Peyer's patch (tissue), 4 donors: Measurements from ENCODE around the gene SLC4A3. TPM values are rescaled to one million over a fixed set of nuclear protein-coding genes. Genes with fewer than 3 reads are reported as not detected.

ENCODE experiments used
- DNase-seq, 3 donors: peaks; one replicate each; pipeline ENCODE4 v3.0.0-alpha.2; 2017 to 2019
- H3K27ac ChIP-seq, 4 donors: fragments of 200-600 bp; sonication (generic); one replicate each; pipeline ENCODE4 v1.5.1; 2016 to 2019
- H3K27me3 ChIP-seq, 2 donors: fragments of 200-600 bp; sonication (generic); one replicate each; pipeline ENCODE4 v1.5.1; 2019
- H3K36me3 ChIP-seq, 3 donors: fragments of 200-600 bp; sonication (generic); one replicate each; pipeline ENCODE4 v1.5.1; 2016 to 2019
- H3K4me1 ChIP-seq, 4 donors: fragments of 200-600 bp; sonication (generic); one replicate each; pipeline ENCODE4 v1.5.1; 2016 to 2019
- H3K4me3 ChIP-seq, 4 donors: fragments of 200-600 bp; sonication (generic); 1 replicate in 3 of 4; 2 replicates in 1 of 4; pipeline ENCODE4 v1.5.1; 2016 to 2019; ENCODE audit warnings: mild to moderate bottlenecking in 1 of 4
- H3K9me3 ChIP-seq, 4 donors: fragments of 200-600 bp; sonication (generic); one replicate each; pipeline ENCODE4 v1.5.1; 2016 to 2019; ENCODE audit warnings: mild to moderate bottlenecking in 1 of 4
- POLR2A ChIP-seq, 2 donors: fragments of 450-650 bp; IDR thresholded peaks; one replicate each; pipeline ENCODE4 v1.5.1; 2017; ENCODE audit warnings: antibody characterized with exemption in 2 of 2, mild to moderate bottlenecking in 2 of 2, moderate library complexity in 2 of 2
- total RNA-seq, 4 donors: library from RNA; depleted of rRNA; stranded (reverse); fragments of >200 nt; gene quantifications; one replicate each; pipeline ENCODE4 v1.1.0, GENCODE V29; 2016
- TF ChIP-seq, protein P1 (sequence below), 6 experiments: fragments of 450-650 bp in 4 of 6; fragments of 200-600 bp in 2 of 6; sonication (generic) in 1 of 6; IDR thresholded peaks; one replicate each; pipeline ENCODE4 v1.5.1; 2017 to 2019; ENCODE audit warnings: antibody characterized with exemption in 6 of 6, mild to moderate bottlenecking in 3 of 6, moderate library complexity in 1 of 6

SLC4A3 gene
- 1 to 10 TPM in 1 of 4 donors, under 1 TPM in 1, not detected in 2; 0.57 to 8.1 TPM for total RNA-seq

DNA sequence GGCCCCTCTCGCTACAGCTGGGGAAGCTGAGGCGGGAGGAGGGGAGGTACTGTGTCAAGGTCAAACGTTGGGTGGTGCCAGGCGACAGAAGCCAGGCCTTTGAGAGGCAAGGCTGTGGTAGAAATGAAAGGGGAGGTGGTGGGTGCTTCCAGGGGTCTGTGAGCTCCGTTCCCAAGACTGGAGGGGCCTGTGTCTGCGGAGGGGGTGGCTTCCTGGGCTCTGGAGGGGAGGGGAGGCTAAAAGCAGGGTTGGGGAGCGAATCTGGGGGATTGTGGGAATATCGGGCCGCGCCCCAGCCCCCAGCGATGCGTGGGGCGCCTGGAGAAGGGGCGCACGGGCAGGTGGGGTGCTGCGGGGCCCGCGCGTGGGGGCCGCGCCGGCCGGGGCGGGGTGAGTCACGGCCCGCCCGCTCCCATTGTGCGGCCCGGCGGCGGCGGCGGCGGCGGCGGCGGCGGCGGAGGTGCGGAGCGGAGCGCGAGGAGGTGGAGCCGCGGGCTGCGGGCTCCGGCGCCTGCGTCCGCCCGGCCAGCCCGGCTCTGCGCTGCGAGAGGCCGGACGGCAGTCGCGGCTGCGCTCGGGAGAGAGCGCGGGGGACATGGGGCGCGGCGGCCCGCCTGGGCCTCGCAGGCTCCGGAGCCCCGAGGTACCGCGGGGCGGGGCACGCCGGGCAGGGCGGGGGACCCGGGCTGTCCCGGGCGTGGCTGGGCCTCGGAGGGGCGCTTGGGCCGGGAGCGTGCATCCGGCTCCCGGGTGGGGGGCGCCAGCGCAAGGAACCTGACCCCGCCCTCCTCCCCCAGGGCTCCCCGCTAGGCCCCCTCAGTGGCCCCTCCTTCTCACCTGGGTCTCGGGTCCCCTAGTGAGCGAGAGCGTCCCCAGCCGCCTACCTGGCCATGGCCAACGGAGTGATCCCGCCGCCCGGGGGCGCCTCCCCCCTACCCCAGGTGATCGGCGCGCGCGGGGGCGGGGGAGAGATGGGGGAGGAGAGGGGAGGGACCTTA lies at the start of gene SLC4A3:
Gene SLC4A3 (plus strand): TSS at position 528 of the 998 bp plus-strand sequence. CDS start 363 bp downstream, at position 891.
- Histone ChIP-seq H3K9me3 (no peaks in the 10 kb centered on the region), H3K27ac (no peak within 1 kb of the TSS), H3K27me3 (no peaks in the 10 kb centered on the region), H3K36me3 (no peaks in the 10 kb centered on the region), H3K4me3 (peak within 1 kb of the TSS; percentile 31 to 64 (median 54)), H3K4me1 (peaks cover 0 to 8% (median 3%) of the 10 kb centered on the region in 4 donors)
- TF ChIP-seq POLR2A (IDR thresholded peaks at IDR 0.05), result no peak
- TF ChIP-seq, protein P1, sequence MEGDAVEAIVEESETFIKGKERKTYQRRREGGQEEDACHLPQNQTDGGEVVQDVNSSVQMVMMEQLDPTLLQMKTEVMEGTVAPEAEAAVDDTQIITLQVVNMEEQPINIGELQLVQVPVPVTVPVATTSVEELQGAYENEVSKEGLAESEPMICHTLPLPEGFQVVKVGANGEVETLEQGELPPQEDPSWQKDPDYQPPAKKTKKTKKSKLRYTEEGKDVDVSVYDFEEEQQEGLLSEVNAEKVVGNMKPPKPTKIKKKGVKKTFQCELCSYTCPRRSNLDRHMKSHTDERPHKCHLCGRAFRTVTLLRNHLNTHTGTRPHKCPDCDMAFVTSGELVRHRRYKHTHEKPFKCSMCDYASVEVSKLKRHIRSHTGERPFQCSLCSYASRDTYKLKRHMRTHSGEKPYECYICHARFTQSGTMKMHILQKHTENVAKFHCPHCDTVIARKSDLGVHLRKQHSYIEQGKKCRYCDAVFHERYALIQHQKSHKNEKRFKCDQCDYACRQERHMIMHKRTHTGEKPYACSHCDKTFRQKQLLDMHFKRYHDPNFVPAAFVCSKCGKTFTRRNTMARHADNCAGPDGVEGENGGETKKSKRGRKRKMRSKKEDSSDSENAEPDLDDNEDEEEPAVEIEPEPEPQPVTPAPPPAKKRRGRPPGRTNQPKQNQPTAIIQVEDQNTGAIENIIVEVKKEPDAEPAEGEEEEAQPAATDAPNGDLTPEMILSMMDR (IDR thresholded peaks at IDR 0.05), result no peak
- peak in 1 of 3 donors; percentile 44 for DNase-seq

- Histone ChIP-seq H3K9me3 (no peaks in the 10 kb centered on the region), H3K27ac (no peak overlapping the region), H3K27me3 (no peaks in the 10 kb centered on the region), H3K4me3 (no peak overlapping the region), H3K36me3 (no peaks in the 10 kb centered on the region), H3K4me1 (no peaks in the 10 kb centered on the region)
- DNase-seq, result no peak
- TF ChIP-seq, protein P1 (IDR thresholded peaks at IDR 0.05), result no peak
- no peak for TF ChIP-seq POLR2A (IDR thresholded peaks at IDR 0.05)
These were observed 48.4 kb upstream of the SLC4A3 start for GRCh38 chr2:219578811-219579613.

- no peaks in the 10 kb centered on the region for H3K36me3 ChIP-seq
- no peak for TF ChIP-seq POLR2A (IDR thresholded peaks at IDR 0.05)
- TF ChIP-seq, protein P1 (IDR thresholded peaks at IDR 0.05), result no peak
- no peaks in the 10 kb centered on the region for H3K9me3 ChIP-seq
- no peaks in the 10 kb centered on the region for H3K4me1 ChIP-seq
- H3K27me3 ChIP-seq, result no peaks in the 10 kb centered on the region
- H3K27ac ChIP-seq, result no peak overlapping the region
- H3K4me3 ChIP-seq, result no peak overlapping the region
- DNase-seq, result no peak
These were observed 46.1 kb upstream of the SLC4A3 start for GRCh38 chr2:219581346-219581745.

DNA sequence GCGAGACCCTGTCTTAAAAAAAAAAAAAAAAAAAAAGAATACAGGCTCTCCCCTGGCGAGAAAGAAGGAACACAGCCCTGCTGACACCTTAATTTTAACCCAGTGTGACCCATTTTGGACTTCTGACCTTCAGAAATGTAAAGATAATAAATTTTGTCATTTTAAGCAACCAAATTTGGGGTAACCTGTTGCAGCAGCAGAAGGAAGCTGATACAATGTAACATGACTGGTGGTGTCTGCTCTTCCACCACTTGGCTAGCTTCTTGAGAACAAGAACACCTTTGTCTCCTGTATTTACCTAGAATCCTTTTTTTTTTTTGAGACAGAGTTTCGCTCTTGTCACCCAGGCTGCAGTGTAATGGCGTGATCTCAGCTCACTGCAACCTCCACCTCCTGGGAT lies 36.3 kb upstream of the SLC4A3 start:
- Histone ChIP-seq H3K27me3 (no peaks in the 10 kb centered on the region), H3K27ac (no peak overlapping the region), H3K9me3 (no peaks in the 10 kb centered on the region), H3K36me3 (no peaks in the 10 kb centered on the region), H3K4me1 (no peaks in the 10 kb centered on the region), H3K4me3 (no peak overlapping the region)
- no peak for TF ChIP-seq POLR2A (IDR thresholded peaks at IDR 0.05)
- TF ChIP-seq, protein P1 (IDR thresholded peaks at IDR 0.05), result no peak
- no peak for DNase-seq

DNA sequence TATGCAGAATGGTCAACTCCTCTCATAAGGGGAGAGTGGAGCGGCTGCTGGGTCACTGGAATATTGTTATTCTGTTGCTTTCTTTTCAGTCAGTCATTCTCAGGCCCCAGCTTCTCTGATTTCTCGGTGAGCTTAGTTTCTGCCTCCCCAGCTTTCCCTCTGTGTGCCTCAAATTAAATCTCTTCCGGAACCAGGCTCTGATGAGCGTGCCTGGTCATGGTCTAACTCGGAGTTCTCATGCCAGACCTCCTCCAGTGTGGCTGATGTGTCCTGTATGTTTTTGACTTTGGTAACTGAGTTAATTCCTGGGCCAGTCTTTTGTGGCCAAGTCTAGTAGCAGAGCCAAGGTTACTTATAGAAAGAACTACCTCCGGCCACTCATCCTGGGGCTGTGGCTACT lies 34.7 kb upstream of the SLC4A3 start:
- Histone ChIP-seq H3K27me3 (no peaks in the 10 kb centered on the region), H3K36me3 (no peaks in the 10 kb centered on the region), H3K4me3 (no peak overlapping the region), H3K4me1 (peaks cover 0 to 9% (median 0%) of the 10 kb centered on the region in 4 donors), H3K9me3 (no peaks in the 10 kb centered on the region), H3K27ac (no peak overlapping the region)
- no peak for DNase-seq
- TF ChIP-seq, protein P1 (IDR thresholded peaks at IDR 0.05), result no peak
- TF ChIP-seq POLR2A (IDR thresholded peaks at IDR 0.05), result no peak
